HepG2 (cell line): Measurements from ENCODE around the gene DAPK1. TPM values are rescaled to one million over a fixed set of nuclear protein-coding genes. Genes with fewer than 3 reads are reported as not detected.
A peak's percentile ranks its signal among the peaks of the same experiment; 100 is the strongest.

Experiments
- CERS6 ChIP-seq: sonication (generic); formaldehyde crosslinking; IDR thresholded peaks from 2 replicates; pipeline ENCODE4 v1.5.0; 2020; ENCODE audit warnings: missing genetic modification reagents
- MIXL1 ChIP-seq: IDR thresholded peaks from 2 replicates; pipeline ENCODE4 v1.6.1; 2016
- NFAT5 ChIP-seq: sonication (generic); formaldehyde crosslinking; IDR thresholded peaks from 2 replicates; pipeline ENCODE4 v1.4.0; 2020; ENCODE audit warnings: missing genetic modification reagents
- RAD51 ChIP-seq: fragments of 450-650 bp; IDR thresholded peaks from 2 replicates; pipeline ENCODE4 v1.6.1; 2016; ENCODE audit warnings: borderline replicate concordance
- RFX5 ChIP-seq: IDR thresholded peaks from 2 replicates; pipeline ENCODE4 v1.6.1; 2011; ENCODE audit warnings: low read depth, low read length, improper control_type of control experiment
- STAT5B ChIP-seq: sonication (generic); formaldehyde crosslinking; IDR thresholded peaks from 2 replicates; pipeline ENCODE4 v1.4.0; 2020; ENCODE audit warnings: missing genetic modification reagents
- THAP8 ChIP-seq: sonication (generic); formaldehyde crosslinking; IDR thresholded peaks from 2 replicates; pipeline ENCODE4 v1.5.1; 2020; ENCODE audit warnings: missing genetic modification reagents, mild to moderate bottlenecking, borderline replicate concordance
- TMF1 ChIP-seq: sonication (generic); formaldehyde crosslinking; IDR thresholded peaks from 2 replicates; pipeline ENCODE4 v1.8.1; 2022; ENCODE audit warnings: low read depth, missing genetic modification reagents
- ZNF225 ChIP-seq: sonication (generic); formaldehyde crosslinking; IDR thresholded peaks from 2 replicates; pipeline ENCODE4 v1.4.0; 2020; ENCODE audit warnings: mild to moderate bottlenecking, missing genetic modification reagents
- ZNF235 ChIP-seq: sonication (generic); formaldehyde crosslinking; IDR thresholded peaks from 2 replicates; pipeline ENCODE4 v1.8.1; 2023; ENCODE audit warnings: mild to moderate bottlenecking, missing genetic modification reagents, borderline replicate concordance
- ZNF597 ChIP-seq: sonication (generic); formaldehyde crosslinking; IDR thresholded peaks from 2 replicates; pipeline ENCODE4 v1.5.0; 2020; ENCODE audit warnings: missing genetic modification reagents
- ZNF629 ChIP-seq: sonication (generic); formaldehyde crosslinking; conservative IDR thresholded peaks from 2 replicates; pipeline ENCODE4 v1.5.0; 2020; ENCODE audit warnings: missing genetic modification reagents
- ZNF672 ChIP-seq: sonication (generic); formaldehyde crosslinking; IDR thresholded peaks from 2 replicates; pipeline ENCODE4 v1.8.1; 2022; ENCODE audit warnings: missing genetic modification reagents
- ZNF761 ChIP-seq: sonication (generic); formaldehyde crosslinking; conservative IDR thresholded peaks from 2 replicates; pipeline ENCODE4 v1.4.0; 2020; ENCODE audit warnings: mild to moderate bottlenecking, missing genetic modification reagents
- ZSCAN20 ChIP-seq: sonication (generic); formaldehyde crosslinking; IDR thresholded peaks from 2 replicates; pipeline ENCODE4 v1.4.0; 2020; ENCODE audit warnings: missing genetic modification reagents, mild to moderate bottlenecking, borderline replicate concordance
- polyA plus RNA-seq, 8 experiments: library from polyadenylated mRNA; depleted of rRNA in 3 of 8; stranded (reverse) in 7 of 8; unstranded in 1 of 8; fragments of >200 nt; fragmentation: Illumina TruSeq in 4 of 8; extraction: Trizol in 4 of 8; gene quantifications; 2 replicates each; pipeline versions ENCODE4 v1.2.1 to v1.2.3, GENCODE V29; 2011 to 2016; ENCODE audit warnings: low read depth in 4 of 8, missing spikeins in 1 of 8, mixed read lengths in 1 of 8; ENCODE audit not compliant: insufficient read depth in 1 of 8
- total RNA-seq, 5 experiments: library from RNA; depleted of rRNA; stranded (reverse); fragments of >200 nt; fragmentation: Illumina TruSeq; extraction: Trizol; gene quantifications; 2 replicates each; pipeline ENCODE4 v1.2.3, GENCODE V29; 2016; ENCODE audit warnings: low read depth in 1 of 5
- TF ChIP-seq, protein P1 (sequence below): sonication (generic); formaldehyde crosslinking; IDR thresholded peaks from 2 replicates; pipeline ENCODE4 v1.5.0; 2020; ENCODE audit warnings: mild to moderate bottlenecking, missing genetic modification reagents, moderate library complexity
- TF ChIP-seq, protein P2 (sequence below): sonication (generic); formaldehyde crosslinking; IDR thresholded peaks from 2 replicates; pipeline ENCODE4 v1.9.0; 2021; ENCODE audit warnings: missing genetic modification reagents, mild to moderate bottlenecking, borderline replicate concordance

Gene DAPK1
- total and polyA plus RNA-seq, 2 of the 13 experiments (the other 11 are each of a cell fraction or from before 2014, with no cell fraction given), result 35.7 to 35.9 TPM

GRCh38 chr9:87505869-87506678, 8.4 kb downstream of the DAPK1 start (continued):
- TF ChIP-seq NFAT5 (CRISPR knock-in tag), result no peak
- no peak for TF ChIP-seq CERS6
- no peak for TF ChIP-seq ZSCAN20
- no peak for TF ChIP-seq ZNF597 (CRISPR knock-in tag)
- no peak for TF ChIP-seq ZNF235 (CRISPR knock-in tag)
- TF ChIP-seq, protein P1, sequence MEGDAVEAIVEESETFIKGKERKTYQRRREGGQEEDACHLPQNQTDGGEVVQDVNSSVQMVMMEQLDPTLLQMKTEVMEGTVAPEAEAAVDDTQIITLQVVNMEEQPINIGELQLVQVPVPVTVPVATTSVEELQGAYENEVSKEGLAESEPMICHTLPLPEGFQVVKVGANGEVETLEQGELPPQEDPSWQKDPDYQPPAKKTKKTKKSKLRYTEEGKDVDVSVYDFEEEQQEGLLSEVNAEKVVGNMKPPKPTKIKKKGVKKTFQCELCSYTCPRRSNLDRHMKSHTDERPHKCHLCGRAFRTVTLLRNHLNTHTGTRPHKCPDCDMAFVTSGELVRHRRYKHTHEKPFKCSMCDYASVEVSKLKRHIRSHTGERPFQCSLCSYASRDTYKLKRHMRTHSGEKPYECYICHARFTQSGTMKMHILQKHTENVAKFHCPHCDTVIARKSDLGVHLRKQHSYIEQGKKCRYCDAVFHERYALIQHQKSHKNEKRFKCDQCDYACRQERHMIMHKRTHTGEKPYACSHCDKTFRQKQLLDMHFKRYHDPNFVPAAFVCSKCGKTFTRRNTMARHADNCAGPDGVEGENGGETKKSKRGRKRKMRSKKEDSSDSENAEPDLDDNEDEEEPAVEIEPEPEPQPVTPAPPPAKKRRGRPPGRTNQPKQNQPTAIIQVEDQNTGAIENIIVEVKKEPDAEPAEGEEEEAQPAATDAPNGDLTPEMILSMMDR, result peak; percentile 41
- TF ChIP-seq ZNF672 (CRISPR knock-in tag), result no peak
- TF ChIP-seq ZNF761, result 0 out of 2 replicates have a peak, but pooled peaks have one; percentile 33
- no peak for TF ChIP-seq TMF1 (CRISPR knock-in tag)
- TF ChIP-seq, protein P2, sequence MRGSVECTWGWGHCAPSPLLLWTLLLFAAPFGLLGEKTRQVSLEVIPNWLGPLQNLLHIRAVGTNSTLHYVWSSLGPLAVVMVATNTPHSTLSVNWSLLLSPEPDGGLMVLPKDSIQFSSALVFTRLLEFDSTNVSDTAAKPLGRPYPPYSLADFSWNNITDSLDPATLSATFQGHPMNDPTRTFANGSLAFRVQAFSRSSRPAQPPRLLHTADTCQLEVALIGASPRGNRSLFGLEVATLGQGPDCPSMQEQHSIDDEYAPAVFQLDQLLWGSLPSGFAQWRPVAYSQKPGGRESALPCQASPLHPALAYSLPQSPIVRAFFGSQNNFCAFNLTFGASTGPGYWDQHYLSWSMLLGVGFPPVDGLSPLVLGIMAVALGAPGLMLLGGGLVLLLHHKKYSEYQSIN (CRISPR knock-in tag), result no peak
- no peak for TF ChIP-seq RAD51
- TF ChIP-seq THAP8 (CRISPR knock-in tag), result no peak
- TF ChIP-seq ZNF225, result no peak
- peak; percentile 75 for TF ChIP-seq MIXL1 (CRISPR knock-in tag)
- no peak for TF ChIP-seq RFX5
- no peak for TF ChIP-seq ZNF629
- TF ChIP-seq STAT5B (CRISPR knock-in tag), result no peak
